ENCODE results near the gene SUGCT.

DNA sequence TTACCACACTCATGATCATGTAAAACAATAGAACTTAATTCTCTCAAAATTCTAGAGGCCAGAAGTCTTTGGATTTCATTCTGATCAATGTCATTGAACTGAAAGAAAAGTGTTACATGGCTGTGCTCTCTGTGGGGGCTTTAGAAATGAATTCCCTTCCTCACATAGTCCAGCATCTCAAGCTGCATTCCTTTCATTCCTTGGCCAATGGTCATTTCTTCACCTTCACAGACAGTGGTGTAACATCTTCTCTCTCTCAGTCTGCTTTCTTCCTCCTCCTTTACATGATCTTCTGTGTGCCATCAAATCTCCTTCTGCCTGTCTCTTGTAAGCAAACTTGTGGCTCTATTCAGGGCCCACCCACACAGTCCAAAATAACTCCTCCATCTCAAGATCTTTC is 735.3 kb downstream of the SUGCT start:
- TF ChIP-seq, protein P1, sequence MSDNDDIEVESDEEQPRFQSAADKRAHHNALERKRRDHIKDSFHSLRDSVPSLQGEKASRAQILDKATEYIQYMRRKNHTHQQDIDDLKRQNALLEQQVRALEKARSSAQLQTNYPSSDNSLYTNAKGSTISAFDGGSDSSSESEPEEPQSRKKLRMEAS (IDR thresholded peaks at IDR 0.05; ENCODE audit: low read depth, low read length) = no peak
- TF ChIP-seq, protein P2, sequence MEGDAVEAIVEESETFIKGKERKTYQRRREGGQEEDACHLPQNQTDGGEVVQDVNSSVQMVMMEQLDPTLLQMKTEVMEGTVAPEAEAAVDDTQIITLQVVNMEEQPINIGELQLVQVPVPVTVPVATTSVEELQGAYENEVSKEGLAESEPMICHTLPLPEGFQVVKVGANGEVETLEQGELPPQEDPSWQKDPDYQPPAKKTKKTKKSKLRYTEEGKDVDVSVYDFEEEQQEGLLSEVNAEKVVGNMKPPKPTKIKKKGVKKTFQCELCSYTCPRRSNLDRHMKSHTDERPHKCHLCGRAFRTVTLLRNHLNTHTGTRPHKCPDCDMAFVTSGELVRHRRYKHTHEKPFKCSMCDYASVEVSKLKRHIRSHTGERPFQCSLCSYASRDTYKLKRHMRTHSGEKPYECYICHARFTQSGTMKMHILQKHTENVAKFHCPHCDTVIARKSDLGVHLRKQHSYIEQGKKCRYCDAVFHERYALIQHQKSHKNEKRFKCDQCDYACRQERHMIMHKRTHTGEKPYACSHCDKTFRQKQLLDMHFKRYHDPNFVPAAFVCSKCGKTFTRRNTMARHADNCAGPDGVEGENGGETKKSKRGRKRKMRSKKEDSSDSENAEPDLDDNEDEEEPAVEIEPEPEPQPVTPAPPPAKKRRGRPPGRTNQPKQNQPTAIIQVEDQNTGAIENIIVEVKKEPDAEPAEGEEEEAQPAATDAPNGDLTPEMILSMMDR (IDR thresholded peaks at IDR 0.05; ENCODE audit: low read depth, low read length) = no peak
- no peak for TF ChIP-seq POLR2A (IDR thresholded peaks at IDR 0.05; ENCODE audit: extremely low read depth, insufficient read length)
- TF ChIP-seq MYC (IDR thresholded peaks at IDR 0.05; ENCODE audit: low read depth, low read length) = no peak
